ENCODE measurements around the gene SHISAL1.

SHISAL1 gene

DNA sequence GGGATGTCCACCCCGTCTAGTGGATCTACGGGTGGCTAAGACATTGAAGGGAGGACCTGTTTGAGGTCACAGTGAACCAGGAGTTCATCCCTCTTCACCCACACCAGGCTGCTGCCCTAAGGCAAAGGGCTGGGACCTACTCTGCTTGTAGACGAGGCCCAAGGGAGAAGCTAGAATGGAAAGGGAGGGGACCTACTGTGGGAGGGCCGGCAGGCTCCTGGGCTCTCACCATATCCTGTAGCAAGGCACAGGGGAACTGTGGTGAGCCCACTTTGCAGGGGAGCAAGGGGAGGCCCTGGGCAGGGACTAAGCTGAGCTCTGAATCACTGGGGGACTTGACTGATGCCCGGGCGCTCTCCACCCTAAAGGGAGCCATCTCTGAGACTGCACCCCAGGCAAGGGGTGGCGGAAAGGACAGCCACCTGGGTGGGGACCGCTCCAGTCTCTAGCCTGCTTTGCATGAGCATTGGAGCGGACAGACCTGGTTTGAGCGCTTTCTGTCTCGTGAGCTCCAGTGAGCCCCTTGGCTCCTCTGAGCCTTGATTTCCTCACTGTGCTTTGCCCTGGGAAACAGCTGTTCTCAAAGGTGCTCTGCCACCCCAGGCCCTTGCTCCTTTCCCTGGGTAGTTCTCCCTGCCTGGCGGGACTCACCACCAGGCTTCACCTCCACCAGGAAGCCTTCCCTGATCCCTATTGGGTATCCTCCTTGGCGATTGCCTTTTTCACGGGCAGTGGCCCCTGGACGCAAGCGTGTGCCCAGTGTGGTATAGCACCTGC, 107.8 kb downstream of the SHISAL1 start:
- DNase-seq: no peak

- no peak for DNase-seq
Measured at GRCh38 chr22:44203203-44203602, 109.5 kb downstream of the SHISAL1 start.

DNA sequence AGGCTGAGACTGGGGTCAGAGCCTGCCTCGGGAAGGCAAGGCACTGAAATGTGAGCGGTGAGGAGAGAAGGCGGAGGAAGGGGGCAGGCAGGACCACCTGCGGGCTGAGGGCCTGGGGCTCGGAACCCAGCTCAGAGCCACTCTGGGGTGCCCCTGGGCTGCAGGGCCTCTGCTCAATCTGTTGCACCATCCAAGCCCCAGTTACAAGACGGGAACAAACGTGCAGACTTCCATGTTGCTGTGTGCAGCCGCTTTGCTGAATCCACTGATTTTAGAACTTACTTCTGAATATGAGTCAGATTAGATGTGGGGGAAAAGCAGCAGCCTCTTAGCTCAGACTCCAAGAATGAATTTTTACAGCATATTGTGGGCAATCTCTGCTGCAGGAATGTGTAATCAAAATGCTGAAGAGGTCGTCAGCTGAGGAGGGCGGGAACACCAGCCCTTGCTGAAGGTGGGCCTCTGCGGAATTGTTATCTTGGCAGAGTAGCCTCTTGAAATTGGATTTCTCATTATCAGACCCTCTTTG, 110.4 kb downstream of the SHISAL1 start:
- DNase-seq: no peak

GRCh38 chr22:44201665-44202064, 111.1 kb downstream of the SHISAL1 start:
- DNase-seq: no peak

DNA sequence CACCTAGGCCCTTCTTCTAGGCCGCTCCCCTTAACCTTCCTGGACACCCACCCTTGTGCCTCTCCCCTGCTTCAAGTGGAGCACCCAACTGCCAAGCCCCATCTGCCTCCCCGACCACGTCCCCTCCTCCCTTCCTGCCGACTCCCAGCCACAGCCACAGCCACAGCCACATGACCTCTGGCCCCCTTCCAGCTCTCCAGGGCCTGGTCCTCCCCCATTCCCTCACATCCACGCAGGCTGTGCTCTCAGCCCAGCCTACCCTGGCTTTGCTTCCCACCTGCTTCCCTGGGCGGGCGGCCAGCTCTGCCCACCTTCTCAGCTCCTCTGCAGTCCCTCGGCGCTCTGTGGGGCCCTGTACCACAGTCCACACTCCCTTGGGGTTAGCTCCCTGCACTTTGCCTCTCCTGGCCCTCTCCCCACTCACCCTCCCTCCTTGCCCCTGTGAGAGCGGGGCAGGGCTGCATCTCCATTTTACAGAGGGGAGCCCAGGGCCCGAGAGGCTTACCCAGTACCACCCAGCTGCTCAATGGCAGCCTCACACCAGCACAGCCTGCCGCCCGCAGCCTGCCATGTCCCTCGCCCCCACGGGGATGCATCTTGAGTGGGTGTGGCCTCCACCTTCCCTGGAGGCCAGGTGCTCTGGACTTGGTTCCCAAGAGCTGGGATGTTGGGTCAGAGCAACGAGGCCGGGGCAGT, 111.7 kb downstream of the SHISAL1 start:
- no peak for DNase-seq

- DNase-seq: no peak
Measured at GRCh38 chr22:44200451-44200850, 112.3 kb downstream of the SHISAL1 start.

GRCh38 chr22:44199866-44200265, 112.9 kb downstream of the SHISAL1 start:
- no peak for DNase-seq

GRCh38 chr22:44199164-44199563, 113.6 kb downstream of the SHISAL1 start:
- DNase-seq: no peak

DNA sequence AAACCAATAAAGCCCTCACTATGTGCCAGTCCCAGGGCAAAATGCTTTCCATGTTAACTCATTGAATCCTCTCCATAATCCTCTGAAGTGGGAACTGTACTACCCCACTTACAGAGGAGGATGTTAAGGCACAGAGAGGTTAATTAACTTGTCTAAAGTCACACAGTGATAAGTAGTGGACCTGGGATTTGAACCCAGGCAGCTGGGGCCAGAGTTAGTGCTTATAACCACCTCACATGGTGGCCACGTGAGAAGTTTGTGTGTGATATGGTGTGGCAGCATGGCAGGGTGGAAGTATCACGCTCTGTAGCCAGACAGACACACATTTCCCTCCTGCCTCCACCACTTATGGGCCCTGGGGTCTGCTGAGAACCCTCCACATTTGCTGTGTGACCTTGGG, 115.5 kb downstream of the SHISAL1 start:
- no peak for DNase-seq

DNA sequence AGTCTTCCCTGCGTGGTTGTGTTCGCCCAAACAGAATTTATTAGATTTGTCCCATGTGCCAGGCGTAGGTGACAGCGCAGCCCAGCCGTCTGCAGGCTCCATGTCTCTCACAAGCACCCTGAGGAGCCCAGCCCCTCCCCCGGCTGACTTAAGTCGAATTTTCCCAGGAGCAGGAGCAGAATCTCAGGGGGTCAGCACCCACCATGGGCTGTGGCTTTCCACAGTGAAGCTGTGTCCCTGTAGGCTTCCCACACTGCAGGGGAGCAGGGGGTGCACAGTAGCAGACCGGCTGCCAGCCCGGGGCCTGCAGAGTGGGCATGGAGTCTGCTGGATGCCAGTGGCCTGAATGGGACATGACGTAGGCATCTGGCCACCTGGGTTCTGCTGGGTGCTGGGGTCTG, 116.0 kb downstream of the SHISAL1 start:
- DNase-seq: no peak

DNA sequence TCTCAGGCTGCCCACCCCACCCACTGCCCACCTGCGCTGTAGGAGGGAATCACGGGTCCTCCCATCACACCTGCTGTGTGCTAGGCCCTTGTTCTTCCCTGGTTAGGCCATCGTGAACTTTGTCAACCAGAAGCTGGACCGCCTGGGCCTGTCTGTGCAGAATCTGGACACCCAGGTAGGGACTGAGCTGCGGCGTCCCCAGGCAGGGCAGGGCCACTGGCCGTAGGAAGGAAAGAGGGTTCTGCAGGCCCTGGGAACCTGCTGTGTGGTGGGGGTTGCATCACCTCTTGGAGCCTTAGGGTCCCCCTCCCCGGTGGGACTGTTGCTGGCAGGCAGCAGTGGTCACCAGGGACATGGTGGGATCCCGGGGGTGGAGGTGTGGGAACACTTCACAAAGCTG, 116.5 kb downstream of the SHISAL1 start:
- no peak for DNase-seq

- DNase-seq: no peak
Measured at GRCh38 chr22:44195189-44195871, 117.4 kb downstream of the SHISAL1 start.

GRCh38 chr22:44194569-44194968, 118.2 kb downstream of the SHISAL1 start:
- no peak for DNase-seq

Measured in islet precursor cell (in vitro differentiated cells).